ENCODE data around the gene NECTIN3. TPM values are rescaled to one million over a fixed set of nuclear protein-coding genes. Genes with fewer than 3 reads are reported as not detected.

NECTIN3 gene
- total RNA-seq, 4 donors from 2014 or later = 4.4 to 7.1 (median 5.8) TPM

GRCh38 chr3:111035316-111035715 lies 36.3 kb upstream of the NECTIN3 start:
- WGBS, 2 donors = 58 to 85% methylated on average over 2 of the region's 2 CpGs
- no peak for DNase-seq (ENCODE audit: low spot score in 2 of 2)

GRCh38 chr3:111035902-111036301 lies 35.7 kb upstream of the NECTIN3 start:
- H3K4me3 ChIP-seq (ENCODE audit: low read depth, poor library complexity, severe bottlenecking) = no peak overlapping the region
- TF ChIP-seq POLR2A (IDR thresholded peaks at IDR 0.05) (no peak), CTCF (IDR thresholded peaks at IDR 0.05) (no peak)
- DNase-seq (ENCODE audit: low spot score in 2 of 2) = no peak
- intact Hi-C loops (cut with DNase I; ENCODE audit: low total_unique reads) = no loop called here
- WGBS, 2 donors = 90 to 94% methylated on average over 1 to 2 of the region's 2 CpGs

More at GRCh38 chr3:111035316-111035715, 36.3 kb upstream of the NECTIN3 start:
- no peak for TF ChIP-seq POLR2A (IDR thresholded peaks at IDR 0.05)
- TF ChIP-seq CTCF (IDR thresholded peaks at IDR 0.05) = no peak
- intact Hi-C loops (cut with DNase I; ENCODE audit: low total_unique reads) = no loop called here
- H3K4me3 ChIP-seq (ENCODE audit: low read depth, poor library complexity, severe bottlenecking) = no peak overlapping the region

- TF ChIP-seq CTCF (IDR thresholded peaks at IDR 0.05) (no peak), POLR2A (IDR thresholded peaks at IDR 0.05) (no peak)
- 92 to 95% methylated on average over 2 of the region's 2 CpGs for WGBS, 2 donors
- DNase-seq (ENCODE audit: low spot score in 2 of 2) = no peak
- intact Hi-C loops (cut with DNase I; ENCODE audit: low total_unique reads) = no loop called here
- no peak overlapping the region for H3K4me3 ChIP-seq (ENCODE audit: low read depth, poor library complexity, severe bottlenecking)
Measured at GRCh38 chr3:111040959-111041358, 30.7 kb upstream of the NECTIN3 start.

GRCh38 chr3:111045564-111045963 lies 26.1 kb upstream of the NECTIN3 start:
- no peak for DNase-seq (ENCODE audit: low spot score in 2 of 2)
- intact Hi-C loops (cut with DNase I; ENCODE audit: low total_unique reads) = no loop called here
- WGBS, 2 donors = 88 to 89% methylated on average over 6 of the region's 6 CpGs
- H3K4me3 ChIP-seq (ENCODE audit: low read depth, poor library complexity, severe bottlenecking) = no peak overlapping the region
- TF ChIP-seq POLR2A (IDR thresholded peaks at IDR 0.05) (no peak), CTCF (IDR thresholded peaks at IDR 0.05) (no peak)

- no peak for DNase-seq (ENCODE audit: low spot score in 2 of 2)
- no peak overlapping the region for H3K4me3 ChIP-seq (ENCODE audit: low read depth, poor library complexity, severe bottlenecking)
- no peak for TF ChIP-seq POLR2A (IDR thresholded peaks at IDR 0.05)
- no peak for TF ChIP-seq CTCF (IDR thresholded peaks at IDR 0.05)
- intact Hi-C loops (cut with DNase I; ENCODE audit: low total_unique reads) = no loop called here
Measured at GRCh38 chr3:111047042-111047441, 24.6 kb upstream of the NECTIN3 start.

- 84 to 87% methylated on average over 1 of the region's 1 CpG for WGBS, 2 donors
- no peak for DNase-seq (ENCODE audit: low spot score in 2 of 2)
- intact Hi-C loops (cut with DNase I; ENCODE audit: low total_unique reads) = no loop called here
- H3K4me3 ChIP-seq (ENCODE audit: low read depth, poor library complexity, severe bottlenecking) = no peak overlapping the region
- TF ChIP-seq POLR2A (IDR thresholded peaks at IDR 0.05) = no peak
- no peak for TF ChIP-seq CTCF (IDR thresholded peaks at IDR 0.05)
Measured at GRCh38 chr3:111047812-111048435, 23.7 kb upstream of the NECTIN3 start.
